OCI-LY3 (cell line): ENCODE measurements around the gene HUNK.

ENCODE experiments used
- H2AFZ ChIP-seq: fragments of 200-600, 300-600 bp; shearing (Covaris generic); 2 replicates; pipeline ENCODE4 v1.6.0; 2014; ENCODE audit warnings: antibody characterized with exemption, low read depth, low read length
- H3K27ac ChIP-seq: fragments of 200-600, 300-600 bp; sonication (generic); 2 replicates; pipeline ENCODE4 v1.5.1; 2014; ENCODE audit warnings: mild to moderate bottlenecking, low read length, moderate library complexity, mixed read lengths
- H3K27me3 ChIP-seq: fragments of 200-600, 300-600 bp; sonication (generic); 2 replicates; pipeline ENCODE4 v1.6.1; 2014; ENCODE audit warnings: low read depth, low read length, mixed read lengths
- H3K36me3 ChIP-seq: fragments of 200-600, 300-600 bp; sonication (generic); replicated peaks from 2 replicates; pipeline ENCODE3; 2014; ENCODE audit warnings: low read depth, low read length, mixed read lengths
- H3K4me1 ChIP-seq: fragments of 300-600, 200-600 bp; sonication (generic); 2 replicates; pipeline ENCODE4 v1.6.1; 2014; ENCODE audit warnings: low read length, mixed read lengths
- H3K4me2 ChIP-seq: fragments of 200-600, 300-600 bp; sonication (generic); 2 replicates; pipeline ENCODE4 v1.6.1; 2014; ENCODE audit warnings: low read length, mixed read lengths
- H3K4me3 ChIP-seq: fragments of 300-600, 200-600 bp; sonication (generic); 2 replicates; pipeline ENCODE4 v1.5.1; 2014; ENCODE audit warnings: antibody characterized with exemption, mild to moderate bottlenecking, low read length, moderate library complexity
- H3K79me2 ChIP-seq: fragments of 300-600, 200-600 bp; shearing (Covaris generic); 2 replicates; pipeline ENCODE4 v1.6.1; 2014; ENCODE audit warnings: mild to moderate bottlenecking, low read length, mixed read lengths
- H3K9ac ChIP-seq: fragments of 300-600, 200-600 bp; shearing (Covaris generic); 2 replicates; pipeline ENCODE4 v1.6.0; 2014; ENCODE audit warnings: mild to moderate bottlenecking, low read length, moderate library complexity
- H3K9me3 ChIP-seq: fragments of 200-600, 300-600 bp; shearing (Covaris generic); 2 replicates; pipeline ENCODE4 v1.6.1; 2014; ENCODE audit warnings: low read length, mixed read lengths; ENCODE audit not compliant: insufficient read depth
- H4K20me1 ChIP-seq: fragments of 200-600, 300-600 bp; sonication (generic); 2 replicates; pipeline ENCODE4 v1.6.1; 2016; ENCODE audit warnings: low read length, mixed read lengths; ENCODE audit not compliant: insufficient read depth
- EZH2phosphoT487 ChIP-seq: fragments of 200-600 bp; shearing (Covaris generic); IDR thresholded peaks from 2 replicates; pipeline ENCODE4 v1.6.1; 2018; ENCODE audit warnings: antibody characterized with exemption, mixed run types, low read depth
- TF ChIP-seq, protein P1 (sequence below): fragments of 200-600, 300-600 bp; sonication (generic); IDR thresholded peaks from 2 replicates; pipeline ENCODE4 v1.5.1; 2014; ENCODE audit warnings: antibody characterized with exemption, low read length, low read depth

Gene HUNK

DNA sequence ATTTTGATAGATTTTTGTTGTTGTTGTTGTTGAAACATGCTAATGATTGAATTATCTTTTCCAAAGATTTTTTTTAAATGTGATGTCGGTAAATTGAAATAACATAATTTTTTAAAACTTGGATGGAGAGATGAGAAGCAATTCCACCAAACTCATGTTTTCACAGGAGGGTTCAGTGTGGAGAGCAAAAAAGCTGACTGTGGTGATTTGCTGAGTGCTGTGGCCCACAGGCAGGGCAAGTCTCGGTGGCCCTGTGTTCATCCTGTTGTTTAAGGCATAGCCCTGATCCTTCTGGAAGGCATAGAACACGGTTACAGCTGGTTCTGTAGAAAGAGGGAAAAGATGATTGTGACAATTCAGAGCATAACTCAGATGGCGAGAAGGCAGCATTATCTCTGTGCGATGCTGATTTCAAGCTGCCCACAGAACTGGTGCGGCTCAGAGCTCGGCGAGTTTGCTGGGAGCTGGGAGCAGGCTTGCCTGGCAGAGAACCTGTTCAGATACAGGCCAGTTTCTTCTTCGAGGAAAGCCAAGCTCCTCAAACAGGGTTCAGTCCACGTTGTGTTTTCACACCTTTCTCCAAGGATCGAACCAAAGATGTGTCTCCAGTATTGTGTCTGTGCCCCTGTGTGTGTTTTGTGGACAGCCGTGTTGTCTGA is 127.1 kb downstream of the HUNK start:
- Histone ChIP-seq H3K36me3 (no peaks in the 10 kb centered on the region), H3K9ac (no peak overlapping the region), H3K9me3 (no peaks in the 10 kb centered on the region), H3K79me2 (no peaks in the 10 kb centered on the region), H2AFZ (no peak overlapping the region), H3K4me1 (no peaks in the 10 kb centered on the region), H4K20me1 (no peaks in the 10 kb centered on the region), H3K4me3 (no peak overlapping the region), H3K4me2 (no peak overlapping the region), H3K27ac (no peak overlapping the region), H3K27me3 (0 out of 2 replicates have a peak, but pooled peaks cover 20% of the 10 kb centered on the region)
- TF ChIP-seq, protein P1, sequence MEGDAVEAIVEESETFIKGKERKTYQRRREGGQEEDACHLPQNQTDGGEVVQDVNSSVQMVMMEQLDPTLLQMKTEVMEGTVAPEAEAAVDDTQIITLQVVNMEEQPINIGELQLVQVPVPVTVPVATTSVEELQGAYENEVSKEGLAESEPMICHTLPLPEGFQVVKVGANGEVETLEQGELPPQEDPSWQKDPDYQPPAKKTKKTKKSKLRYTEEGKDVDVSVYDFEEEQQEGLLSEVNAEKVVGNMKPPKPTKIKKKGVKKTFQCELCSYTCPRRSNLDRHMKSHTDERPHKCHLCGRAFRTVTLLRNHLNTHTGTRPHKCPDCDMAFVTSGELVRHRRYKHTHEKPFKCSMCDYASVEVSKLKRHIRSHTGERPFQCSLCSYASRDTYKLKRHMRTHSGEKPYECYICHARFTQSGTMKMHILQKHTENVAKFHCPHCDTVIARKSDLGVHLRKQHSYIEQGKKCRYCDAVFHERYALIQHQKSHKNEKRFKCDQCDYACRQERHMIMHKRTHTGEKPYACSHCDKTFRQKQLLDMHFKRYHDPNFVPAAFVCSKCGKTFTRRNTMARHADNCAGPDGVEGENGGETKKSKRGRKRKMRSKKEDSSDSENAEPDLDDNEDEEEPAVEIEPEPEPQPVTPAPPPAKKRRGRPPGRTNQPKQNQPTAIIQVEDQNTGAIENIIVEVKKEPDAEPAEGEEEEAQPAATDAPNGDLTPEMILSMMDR: no peak
- no peak for TF ChIP-seq EZH2phosphoT487

GRCh38 chr21:32001390-32001789 is 128.6 kb downstream of the HUNK start:
- no peaks in the 10 kb centered on the region for H3K79me2 ChIP-seq
- H4K20me1 ChIP-seq: no peaks in the 10 kb centered on the region
- no peak overlapping the region for H3K9ac ChIP-seq
- H3K4me1 ChIP-seq: no peaks in the 10 kb centered on the region
- no peak overlapping the region for H3K27ac ChIP-seq
- H3K9me3 ChIP-seq: no peaks in the 10 kb centered on the region
- H3K36me3 ChIP-seq: no peaks in the 10 kb centered on the region
- H3K4me3 ChIP-seq: no peak overlapping the region
- no peak overlapping the region for H3K4me2 ChIP-seq
- TF ChIP-seq, protein P1: no peak
- no peak for TF ChIP-seq EZH2phosphoT487
- no peak overlapping the region for H2AFZ ChIP-seq
- H3K27me3 ChIP-seq: 0 out of 2 replicates have a peak, but pooled peaks cover 17% of the 10 kb centered on the region

GRCh38 chr21:32003411-32003810 is 130.6 kb downstream of the HUNK start:
- H3K4me3 ChIP-seq: no peak overlapping the region
- TF ChIP-seq, protein P1: no peak
- no peak for TF ChIP-seq EZH2phosphoT487
- H2AFZ ChIP-seq: no peak overlapping the region
- H3K4me2 ChIP-seq: no peak overlapping the region
- no peaks in the 10 kb centered on the region for H3K4me1 ChIP-seq
- H3K36me3 ChIP-seq: no peaks in the 10 kb centered on the region
- no peaks in the 10 kb centered on the region for H4K20me1 ChIP-seq
- no peak overlapping the region for H3K9ac ChIP-seq
- no peaks in the 10 kb centered on the region for H3K79me2 ChIP-seq
- H3K27me3 ChIP-seq: 0 out of 2 replicates have a peak, but pooled peaks cover 17% of the 10 kb centered on the region
- no peaks in the 10 kb centered on the region for H3K9me3 ChIP-seq
- no peak overlapping the region for H3K27ac ChIP-seq

GRCh38 chr21:32004291-32004690 is 131.5 kb downstream of the HUNK start:
- Histone ChIP-seq H2AFZ (no peak overlapping the region), H3K27me3 (0 out of 2 replicates have a peak, but pooled peaks cover 17% of the 10 kb centered on the region), H3K79me2 (no peaks in the 10 kb centered on the region), H3K27ac (no peak overlapping the region), H3K4me2 (no peak overlapping the region), H3K4me1 (no peaks in the 10 kb centered on the region), H3K36me3 (no peaks in the 10 kb centered on the region), H3K9ac (no peak overlapping the region), H3K9me3 (no peaks in the 10 kb centered on the region), H4K20me1 (no peaks in the 10 kb centered on the region), H3K4me3 (no peak overlapping the region)
- TF ChIP-seq EZH2phosphoT487: no peak
- TF ChIP-seq, protein P1: no peak
